ENCODE data around the gene CCDC197.
A peak's percentile ranks its signal among the peaks of the same experiment; 100 is the strongest.

Gene CCDC197

DNA sequence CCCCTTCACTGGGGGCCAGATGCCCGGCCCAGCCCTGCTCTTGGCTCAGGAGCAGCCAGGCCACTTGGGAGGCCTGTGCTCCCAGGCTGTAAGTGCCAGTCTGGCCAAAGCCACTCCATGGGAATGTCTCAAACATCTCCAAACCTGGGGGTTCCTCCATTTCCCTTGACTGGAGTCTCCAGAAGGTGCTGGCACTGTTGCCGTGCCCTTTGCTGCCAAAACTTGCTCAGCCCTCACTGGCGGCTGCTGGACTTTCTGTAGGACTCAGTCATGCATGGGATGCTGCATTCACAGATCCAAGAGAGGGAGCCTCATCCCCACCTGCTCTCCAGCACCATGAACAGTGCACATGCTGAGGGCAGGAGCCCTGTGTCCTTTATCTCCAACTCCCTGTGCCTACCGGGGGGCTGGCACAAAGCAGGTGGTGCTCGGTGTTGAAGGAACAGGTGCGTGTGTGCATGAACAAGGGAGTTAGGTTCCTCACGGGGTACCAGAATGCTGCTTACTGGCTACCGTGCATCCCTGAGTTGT lies 19.4 kb downstream of the CCDC197 start:
- no peak for DNase-seq
- in situ Hi-C loops (cut with MboI; ENCODE audit: low pct_unique_long_range_greater_than_20kb, low sequenced_read_pairs) = no loop called here

DNA sequence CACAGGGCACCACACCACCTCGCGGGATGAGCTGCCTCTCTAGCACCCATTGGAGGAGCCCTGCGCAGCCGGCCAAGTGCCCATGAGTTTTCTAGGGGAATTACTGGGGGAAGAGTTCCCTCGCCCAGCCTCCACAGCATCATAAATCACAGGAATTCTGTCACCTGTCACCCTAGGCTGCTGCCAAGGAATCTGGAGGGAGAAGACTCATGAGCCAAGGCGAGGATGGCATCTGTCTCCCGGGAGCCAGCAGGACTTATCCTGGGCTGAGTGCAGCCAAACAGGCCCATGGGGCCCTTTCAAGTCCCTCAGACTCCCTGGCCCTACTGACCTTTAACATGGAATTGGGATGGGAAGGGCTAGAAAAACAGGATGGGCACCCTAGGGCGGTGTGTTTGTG lies 21.2 kb downstream of the CCDC197 start:
- in situ Hi-C loops (cut with MboI; ENCODE audit: low pct_unique_long_range_greater_than_20kb, low sequenced_read_pairs) = no loop called here
- no peak for DNase-seq

DNA sequence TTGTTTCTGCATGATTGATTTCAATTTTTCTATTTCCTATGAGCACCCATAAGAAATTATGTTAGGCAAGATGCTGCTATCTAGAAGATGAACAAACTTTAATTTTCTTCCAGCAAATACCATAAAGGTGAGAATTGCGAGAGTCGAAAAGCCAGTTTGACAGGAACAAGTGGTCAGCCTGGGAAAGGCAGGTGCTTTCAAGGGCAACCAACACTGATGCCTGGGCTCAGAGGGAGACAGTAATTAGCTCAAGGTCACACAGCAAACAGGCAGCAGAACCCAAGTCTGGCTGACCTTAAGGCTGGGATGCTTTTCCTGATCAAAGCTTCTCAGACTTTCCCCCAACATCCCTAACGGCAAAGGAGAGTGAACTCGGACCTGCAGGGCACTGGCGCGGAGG lies 22.2 kb downstream of the CCDC197 start:
- no peak for DNase-seq
- in situ Hi-C loops (cut with MboI; ENCODE audit: low pct_unique_long_range_greater_than_20kb, low sequenced_read_pairs) = no loop called here

DNA sequence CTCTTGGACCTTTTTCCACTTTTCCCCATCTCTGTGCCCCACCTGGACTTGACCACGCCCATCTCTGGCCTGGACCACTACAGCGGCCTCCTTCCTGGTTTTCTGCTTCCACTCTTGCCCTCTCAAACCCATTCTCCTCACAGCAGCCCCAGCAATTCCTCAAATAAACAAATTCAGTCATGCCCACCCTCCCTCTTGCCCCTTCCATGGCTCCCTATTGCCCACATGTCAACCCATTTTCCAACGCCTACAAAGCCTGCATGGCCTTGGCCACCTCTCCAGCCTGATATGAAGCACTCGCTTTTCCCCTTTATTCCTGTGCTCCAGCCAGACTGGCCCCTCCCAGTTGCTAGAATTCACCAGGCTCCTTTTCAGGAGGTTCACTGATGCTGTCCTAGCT lies 23.2 kb downstream of the CCDC197 start:
- no peak for DNase-seq
- in situ Hi-C loops (cut with MboI; ENCODE audit: low pct_unique_long_range_greater_than_20kb, low sequenced_read_pairs) = no loop called here

DNA sequence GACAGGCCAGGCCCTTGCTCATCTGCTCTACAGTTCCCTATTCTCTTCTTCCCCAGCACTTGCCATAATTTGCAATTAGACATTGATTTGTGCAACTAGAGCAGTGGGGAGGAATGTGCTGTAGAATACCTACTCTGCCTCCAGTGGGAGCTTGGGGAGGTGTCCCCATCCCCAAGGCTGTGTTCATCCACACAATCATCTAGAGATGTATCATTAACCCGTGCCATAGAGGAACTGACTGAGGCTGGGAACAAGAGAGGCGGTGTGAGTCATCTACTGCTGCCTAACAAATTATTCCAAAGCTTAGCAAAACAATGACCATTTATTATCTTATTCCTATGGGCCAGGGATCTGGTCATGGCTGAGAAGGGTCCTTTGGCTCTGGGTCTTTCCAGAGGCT lies 23.9 kb downstream of the CCDC197 start:
- DNase-seq = no peak
- in situ Hi-C loops (cut with MboI; ENCODE audit: low pct_unique_long_range_greater_than_20kb, low sequenced_read_pairs) = no loop called here

GRCh38 chr14:94021416-94022157 lies 24.5 kb downstream of the CCDC197 start:
- in situ Hi-C loops (cut with MboI; ENCODE audit: low pct_unique_long_range_greater_than_20kb, low sequenced_read_pairs) = no loop called here
- DNase-seq = no peak

DNA sequence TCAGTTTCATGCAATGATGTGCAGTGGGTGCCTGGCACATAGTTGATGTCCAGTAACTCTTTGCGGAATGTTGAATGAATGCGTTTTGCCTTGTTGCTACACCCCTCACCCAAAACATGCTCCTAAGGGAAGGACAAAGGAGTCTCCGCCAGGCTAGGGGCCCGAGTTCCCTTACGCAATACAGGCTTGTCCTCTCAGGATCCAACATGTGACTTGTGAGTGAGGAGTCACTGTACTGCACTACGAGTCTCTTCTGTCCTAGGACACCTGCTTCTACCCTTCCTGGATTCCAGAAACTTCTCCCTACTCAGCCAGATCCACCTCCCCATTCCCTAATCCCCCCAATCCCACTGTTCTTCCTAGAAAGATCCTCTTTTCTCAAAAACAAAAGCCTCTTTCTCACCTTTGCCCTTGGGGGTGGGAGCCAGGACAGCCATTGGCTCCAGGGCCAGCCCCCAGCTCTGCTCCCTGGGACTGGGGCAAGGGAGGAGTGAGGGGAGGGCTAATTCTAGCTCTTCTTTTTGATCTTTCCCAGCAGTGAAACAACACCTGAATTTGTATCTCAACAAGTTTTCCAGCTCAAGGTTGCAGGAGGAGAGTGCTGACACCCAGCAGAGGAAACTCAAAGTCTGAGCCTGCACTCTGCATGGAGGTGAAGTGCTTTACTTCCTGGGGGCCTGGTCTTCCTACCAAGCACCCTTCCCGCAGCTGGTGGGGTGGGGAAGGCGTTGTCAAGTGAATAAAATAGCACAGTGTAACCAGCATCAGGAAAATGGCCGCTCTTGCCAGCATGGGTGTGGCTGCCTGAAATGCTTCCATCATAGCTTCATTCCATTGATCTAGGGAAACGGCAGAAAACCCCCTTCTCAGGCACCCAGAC lies 25.7 kb downstream of the CCDC197 start:
- no peak for DNase-seq
- in situ Hi-C loops (cut with MboI; ENCODE audit: low pct_unique_long_range_greater_than_20kb, low sequenced_read_pairs) = no loop called here

- in situ Hi-C loops (cut with MboI; ENCODE audit: low pct_unique_long_range_greater_than_20kb, low sequenced_read_pairs) = no loop called here
- DNase-seq = no peak
Measured at GRCh38 chr14:94024549-94024948, 27.4 kb downstream of the CCDC197 start.

GRCh38 chr14:94025720-94026119 lies 28.6 kb downstream of the CCDC197 start:
- no peak for DNase-seq
- in situ Hi-C loops (cut with MboI; ENCODE audit: low pct_unique_long_range_greater_than_20kb, low sequenced_read_pairs) = no loop called here

- peak; percentile 99 for DNase-seq
- in situ Hi-C loops (cut with MboI; ENCODE audit: low pct_unique_long_range_greater_than_20kb, low sequenced_read_pairs) = no loop called here
Measured at GRCh38 chr14:94026173-94026888, 29.2 kb downstream of the CCDC197 start, which contains the start of gene OTUB2. Gene OTUB2, plus strand, starts transcription at chr14:94026340. Its CDS starts 198 bp downstream, at chr14:94026538.

- in situ Hi-C loops (cut with MboI; ENCODE audit: low pct_unique_long_range_greater_than_20kb, low sequenced_read_pairs) = no loop called here
Measured at GRCh38 chr14:94026889-94027469, 29.9 kb downstream of the CCDC197 start.

DNA sequence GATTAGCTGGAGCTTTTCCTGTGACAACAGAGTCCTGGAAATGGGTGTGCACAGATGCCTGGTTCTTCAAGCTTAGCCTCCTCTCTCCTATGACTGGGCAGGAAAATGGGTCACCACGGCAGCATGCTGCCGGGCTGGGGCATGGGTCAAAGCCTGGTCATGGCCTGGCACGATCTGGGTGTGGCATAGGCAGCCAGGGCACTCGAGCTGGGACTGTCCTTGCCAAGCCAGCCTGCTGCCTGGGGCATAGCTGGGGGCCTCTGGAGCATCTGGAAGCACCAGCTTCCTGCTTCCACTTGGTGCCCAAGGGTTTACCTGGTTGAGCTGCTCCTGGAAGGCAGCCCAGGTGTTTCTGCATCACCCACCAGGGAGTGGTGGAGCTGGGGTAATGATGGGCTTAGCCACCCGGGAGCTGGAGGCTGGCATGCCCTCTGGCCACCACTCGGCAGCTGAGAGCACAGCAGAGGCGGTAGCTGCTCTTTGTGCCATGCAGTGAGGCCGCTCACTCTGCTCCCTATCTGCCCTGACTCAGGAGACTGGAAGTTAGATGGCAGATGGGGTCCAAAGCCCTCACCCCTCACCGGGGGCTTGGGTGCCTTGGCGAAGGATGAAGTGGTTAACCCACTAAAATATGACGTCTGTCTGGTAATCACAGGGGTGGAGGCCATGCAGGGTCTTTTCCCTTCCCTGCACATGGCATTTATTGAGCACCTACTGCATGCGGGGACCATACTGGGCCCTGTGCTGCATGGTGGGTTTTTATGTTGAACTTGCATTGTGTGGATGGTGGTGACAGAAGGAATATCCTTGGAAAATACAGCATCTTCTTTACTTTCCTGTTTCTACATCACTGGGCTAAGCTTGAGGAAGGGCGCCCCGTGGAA lies 30.7 kb downstream of the CCDC197 start:
- in situ Hi-C loops (cut with MboI; ENCODE audit: low pct_unique_long_range_greater_than_20kb, low sequenced_read_pairs) = no loop called here
- DNase-seq = no peak

More at GRCh38 chr14:94026889-94027469, 29.9 kb downstream of the CCDC197 start:
- DNase-seq = no peak

DNA sequence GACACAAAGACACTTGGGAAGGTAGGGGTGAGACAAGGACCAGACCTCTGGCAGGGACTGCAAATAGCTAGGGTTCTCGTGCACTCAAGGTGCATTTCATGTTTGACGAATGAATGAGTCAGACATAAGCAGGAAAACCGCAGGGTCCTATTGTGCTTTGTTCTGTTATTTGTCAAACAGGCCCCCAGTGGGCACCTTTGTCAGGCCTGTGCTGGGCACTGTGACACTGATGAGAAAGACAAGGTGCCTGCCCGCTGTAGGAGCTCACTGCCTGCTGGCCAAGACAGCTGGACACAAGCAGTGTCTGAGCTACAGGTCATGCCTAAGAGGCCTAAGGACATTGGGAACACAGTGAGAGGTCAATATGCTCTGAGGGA lies 31.3 kb downstream of the CCDC197 start:
- in situ Hi-C loops (cut with MboI; ENCODE audit: low pct_unique_long_range_greater_than_20kb, low sequenced_read_pairs) = no loop called here
- peak; percentile 72 for DNase-seq

GRCh38 chr14:94029265-94029664 lies 32.2 kb downstream of the CCDC197 start:
- DNase-seq = peak; percentile 72
- in situ Hi-C loops (cut with MboI; ENCODE audit: low pct_unique_long_range_greater_than_20kb, low sequenced_read_pairs) = no loop called here

GRCh38 chr14:94029671-94030203 lies 32.6 kb downstream of the CCDC197 start:
- in situ Hi-C loops (cut with MboI; ENCODE audit: low pct_unique_long_range_greater_than_20kb, low sequenced_read_pairs) = no loop called here
- no peak for DNase-seq

GRCh38 chr14:94030571-94030970 lies 33.5 kb downstream of the CCDC197 start:
- in situ Hi-C loops (cut with MboI; ENCODE audit: low pct_unique_long_range_greater_than_20kb, low sequenced_read_pairs) = no loop called here
- DNase-seq = no peak

DNA sequence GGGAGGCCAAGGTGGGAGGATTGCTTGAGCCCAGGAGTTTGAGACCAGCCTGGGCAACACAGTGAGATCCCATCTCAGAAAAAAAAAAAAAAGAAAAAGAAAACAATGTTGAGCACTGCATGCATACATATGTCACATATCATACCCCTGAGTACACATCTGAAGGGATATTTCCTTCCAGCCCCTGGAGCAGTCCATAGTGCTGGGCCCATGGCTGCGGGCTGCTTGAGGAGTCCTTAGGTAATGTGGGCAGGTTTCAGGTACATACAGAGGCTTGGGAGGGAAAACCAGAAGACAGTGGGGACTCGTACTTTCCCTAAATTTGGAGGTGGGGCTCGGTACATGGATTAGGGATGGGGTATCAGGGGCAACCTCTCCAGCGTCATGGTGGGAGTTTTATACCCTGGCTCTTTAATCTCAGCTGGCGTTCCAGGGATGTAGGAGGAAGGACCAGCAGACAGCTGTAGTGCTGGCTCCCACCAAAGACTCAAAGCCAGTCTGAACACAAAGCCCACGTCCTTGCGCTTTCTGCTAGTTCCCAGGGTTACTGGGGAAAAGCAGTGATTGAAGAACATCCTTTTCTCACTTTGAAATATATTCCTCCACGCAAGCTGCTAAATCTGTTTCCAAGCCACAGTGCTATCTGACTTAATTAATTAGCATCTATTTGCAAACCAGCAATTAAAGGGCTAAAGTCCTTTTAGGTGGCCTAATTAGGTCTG lies 34.2 kb downstream of the CCDC197 start:
- in situ Hi-C loops (cut with MboI; ENCODE audit: low pct_unique_long_range_greater_than_20kb, low sequenced_read_pairs) = no loop called here
- no peak for DNase-seq
